Endothelial cell of umbilical vein (primary cell): ENCODE measurements around the gene GULP1. TPM values are rescaled to one million over a fixed set of nuclear protein-coding genes. Genes with fewer than 3 reads are reported as not detected.

Source experiments
- BruUV-seq: library from RNA; stranded (reverse); fragments of 400-500 nt; replicated peaks from 2 replicates; lab custom pipeline; 2021; lab: Mats Ljungman, UMichigan
- CTCF ChIA-PET: fragments of 300-600, 350-600 bp; sonication (Branson Sonifier 250); formaldehyde crosslinking; loops from one replicate; lab custom pipeline; 2021; ENCODE audit warnings: antibody characterized with exemption, inconsistent platforms; lab: Charles Lee
- POLR2A ChIA-PET: fragments of 300-600, 350-600 bp; sonication (Branson Sonifier 250); formaldehyde crosslinking; loops from one replicate; lab custom pipeline; 2021; ENCODE audit warnings: antibody characterized with exemption, inconsistent platforms; lab: Charles Lee
- DNase-seq: peaks from one replicate; pipeline ENCODE4 v3.0.0-alpha.2; 2011; ENCODE audit warnings: low read depth, low spot score
- FAIRE-seq: peaks from 2 replicates; lab custom pipeline; 2011; peaks lifted over from hg19 to GRCh38; lab: Jason Lieb, UNC
- H2AFZ ChIP-seq: 2 replicates; pipeline ENCODE4 v1.6.0; 2012; ENCODE audit warnings: low read depth, low read length, control low read depth, inconsistent platforms
- H3K27ac ChIP-seq: 2 replicates; pipeline ENCODE4 v1.5.1; 2011; ENCODE audit warnings: low read depth, mild to moderate bottlenecking, control low read depth, low read length, moderate library complexity; ENCODE audit not compliant: insufficient read depth
- H3K27me3 ChIP-seq, 2 experiments: 2 replicates each; pipeline versions ENCODE4 v1.6.0 to v1.6.1; 2011; ENCODE audit warnings: low read length in 2 of 2, mixed read lengths in 1 of 2; ENCODE audit not compliant: control insufficient read depth in 2 of 2, insufficient read depth in 2 of 2
- H3K36me3 ChIP-seq, 2 experiments: 2 replicates in 1 of 2; 3 replicates in 1 of 2; pipeline ENCODE4 v1.5.1; 2011; ENCODE audit warnings: low read length in 2 of 2, mild to moderate bottlenecking in 1 of 2, moderate library complexity in 1 of 2; ENCODE audit not compliant: control insufficient read depth in 2 of 2, insufficient read depth in 2 of 2; ENCODE audit errors: extremely low read depth in 1 of 2
- H3K4me1 ChIP-seq: 3 replicates; pipeline ENCODE4 v1.5.1; 2011; ENCODE audit warnings: mild to moderate bottlenecking, low read length; ENCODE audit not compliant: control insufficient read depth, insufficient read depth; ENCODE audit errors: extremely low read depth
- H3K4me2 ChIP-seq: 2 replicates; pipeline ENCODE4 v1.6.1; 2011; ENCODE audit warnings: low read length, control low read depth, mixed read lengths; ENCODE audit not compliant: insufficient read depth
- H3K4me3 ChIP-seq, 3 experiments: fragments of 200-600 bp in 1 of 3; sonication (generic), shearing (Covaris generic) in 1 of 3; replicated peaks in 1 of 3; 2 replicates each; pipeline ENCODE4 v1.5.1; 2011 to 2016; ENCODE audit warnings: control low read depth in 3 of 3, low read length in 3 of 3, mild to moderate bottlenecking in 2 of 3, inconsistent platforms in 1 of 3, low read depth in 1 of 3, moderate library complexity in 1 of 3; ENCODE audit not compliant: insufficient read depth in 1 of 3
- H3K79me2 ChIP-seq: 2 replicates; pipeline ENCODE4 v1.6.0; 2012; ENCODE audit warnings: low read length, inconsistent platforms; ENCODE audit not compliant: control insufficient read depth, insufficient read depth
- H3K9ac ChIP-seq: replicated peaks from 2 replicates; pipeline ENCODE3; 2011; ENCODE audit warnings: low read length, control low read depth; ENCODE audit not compliant: insufficient read depth; ENCODE audit errors: extremely low read depth
- H3K9me1 ChIP-seq: replicated peaks from 3 replicates; pipeline ENCODE4 v1.6.0; 2011; ENCODE audit warnings: mild to moderate bottlenecking, low read length; ENCODE audit not compliant: control insufficient read depth, insufficient read depth; ENCODE audit errors: extremely low read depth
- H3K9me3 ChIP-seq: replicated peaks from 2 replicates; pipeline ENCODE4 v1.5.1; 2012; ENCODE audit warnings: low read length, inconsistent platforms; ENCODE audit not compliant: control insufficient read depth, insufficient read depth
- H4K20me1 ChIP-seq: replicated peaks from 2 replicates; pipeline ENCODE3; 2011; ENCODE audit warnings: mild to moderate bottlenecking, low read length; ENCODE audit not compliant: control insufficient read depth, insufficient read depth; ENCODE audit errors: extremely low read depth
- EZH2 ChIP-seq: IDR thresholded peaks from 2 replicates; pipeline ENCODE4 v1.6.1; 2012; ENCODE audit warnings: borderline replicate concordance, low read depth, mild to moderate bottlenecking, moderate library complexity, low read length, inconsistent platforms; ENCODE audit not compliant: severe bottlenecking
- FOS ChIP-seq: IDR thresholded peaks from 2 replicates; pipeline ENCODE4 v1.6.1; 2011; ENCODE audit warnings: mild to moderate bottlenecking, low read length, moderate library complexity, borderline replicate concordance; ENCODE audit not compliant: insufficient read depth
- GATA2 ChIP-seq: IDR thresholded peaks from 2 replicates; pipeline ENCODE4 v1.7.0; 2011; ENCODE audit warnings: low read depth, mild to moderate bottlenecking, moderate library complexity, mixed read lengths, low read length; ENCODE audit not compliant: insufficient read length, insufficient read depth
- JUN ChIP-seq: IDR thresholded peaks from 2 replicates; pipeline ENCODE4 v1.6.1; 2011; ENCODE audit warnings: borderline replicate concordance, low read depth; ENCODE audit not compliant: insufficient read length, insufficient read depth
- MYC ChIP-seq: IDR thresholded peaks from one replicate; pipeline ENCODE4 v1.6.1; 2011; ENCODE audit warnings: mild to moderate bottlenecking, low read depth, low read length
- POLR2A ChIP-seq: IDR thresholded peaks from 2 replicates; pipeline ENCODE4 v1.6.1; 2012; ENCODE audit warnings: low read depth, mild to moderate bottlenecking, control low read depth, low read length
- POLR2AphosphoS5 ChIP-seq: IDR thresholded peaks from 2 replicates; pipeline ENCODE4 v1.6.1; 2012; ENCODE audit warnings: low read depth, mild to moderate bottlenecking, control low read depth, low read length, moderate library complexity; ENCODE audit not compliant: insufficient read depth
- dilution Hi-C: fragments of 300-500 bp; cut with MboI; formaldehyde crosslinking; loops from one replicate; pipeline ENCODE4 v1.15.0; 2019; ENCODE audit warnings: low sequenced_read_pairs; ENCODE audit not compliant: extremely low pct_ligation_motif_present
- intact Hi-C: fragments of 100-400 bp; cut with micrococcal nuclease; formaldehyde crosslinking; loops from one replicate; pipeline ENCODE4 v1.10.0; 2022
- polyA plus RNA-seq, 4 experiments: library from polyadenylated mRNA; depleted of rRNA in 3 of 4; stranded (reverse) in 3 of 4; unstranded in 1 of 4; fragments of >200 nt; gene quantifications; 2 replicates each; pipeline versions ENCODE4 v1.2.1 to v1.2.3, GENCODE V29; 2011 to 2012; ENCODE audit warnings: missing spikeins in 1 of 4
- total RNA-seq: library from RNA; stranded (reverse); gene quantifications from 2 replicates; pipeline ENCODE4 v1.2.3, GENCODE V29; 2021
- TF ChIP-seq, protein P1 (sequence below): IDR thresholded peaks from 2 replicates; pipeline ENCODE4 v1.6.1; 2011; ENCODE audit not compliant: insufficient read depth, insufficient read length
- TF ChIP-seq, protein P2 (sequence below), 2 donors: IDR thresholded peaks; 1 replicate in 1 of 2; 2 replicates in 1 of 2; pipeline ENCODE4 v1.5.1; 2011; ENCODE audit warnings: low read length in 2 of 2, mild to moderate bottlenecking in 2 of 2, moderate library complexity in 2 of 2, control low read depth in 1 of 2, inconsistent platforms in 1 of 2, low read depth in 1 of 2; ENCODE audit not compliant: insufficient read depth in 1 of 2; ENCODE audit errors: extremely low read depth in 1 of 2

Gene GULP1
- total and polyA plus RNA-seq, 2 donors (not counting 3 experiments of a cell fraction or from before 2014, with no cell fraction given), result 24.4 to 53.8 TPM

DNA sequence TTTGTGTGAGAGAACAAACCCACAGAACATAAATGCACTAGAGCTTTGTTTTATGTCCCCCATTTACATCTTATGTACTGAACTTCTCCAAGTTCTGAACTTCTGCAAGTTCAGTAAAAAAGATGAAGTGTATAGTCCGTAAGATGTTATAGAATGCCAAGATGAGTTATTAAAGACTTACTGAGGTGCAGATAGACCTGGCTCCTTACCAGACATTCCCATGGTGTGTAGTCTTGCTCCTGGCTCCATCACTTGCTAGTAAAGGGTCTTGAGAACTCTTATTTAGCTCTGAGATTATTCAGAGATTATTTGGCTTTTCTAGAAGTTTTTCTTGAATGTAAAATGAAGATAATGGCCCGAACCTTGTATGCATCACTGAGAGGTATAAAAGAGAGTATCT, 16.8 kb downstream of the GULP1 start:
- Histone ChIP-seq H4K20me1 (no peaks in the 10 kb centered on the region), H3K27me3 (no peaks in the 10 kb centered on the region), H3K4me3 (no peak overlapping the region), H2AFZ (no peak overlapping the region), H3K9ac (no peak overlapping the region), H3K4me2 (no peak overlapping the region), H3K9me3 (no peaks in the 10 kb centered on the region), H3K27ac (no peak overlapping the region), H3K36me3 (no peaks in the 10 kb centered on the region), H3K79me2 (peaks cover 44% of the 10 kb centered on the region), H3K9me1 (no peaks in the 10 kb centered on the region), H3K4me1 (peaks cover 45% of the 10 kb centered on the region)
- no TSS peak for BruUV-seq
- ChIA-PET CTCF (interaction anchor here (1.4 to 2.6 kb wide), 3 partner anchors 11 to 16 kb away, joined by 3 to 10 read pairs (median 8); partner anchors contain the start of gene GULP1), POLR2A (no interaction called here)
- dilution Hi-C loops (no loop called here), intact Hi-C loops (no loop called here)
- no peak for DNase-seq
- TF ChIP-seq EZH2, result no peak
- no peak for TF ChIP-seq FOS
- TF ChIP-seq, protein P1, sequence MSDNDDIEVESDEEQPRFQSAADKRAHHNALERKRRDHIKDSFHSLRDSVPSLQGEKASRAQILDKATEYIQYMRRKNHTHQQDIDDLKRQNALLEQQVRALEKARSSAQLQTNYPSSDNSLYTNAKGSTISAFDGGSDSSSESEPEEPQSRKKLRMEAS, result no peak
- TF ChIP-seq GATA2, result no peak
- no peak for TF ChIP-seq POLR2A
- TF ChIP-seq JUN, result no peak
- TF ChIP-seq POLR2AphosphoS5, result no peak
- TF ChIP-seq, protein P2, sequence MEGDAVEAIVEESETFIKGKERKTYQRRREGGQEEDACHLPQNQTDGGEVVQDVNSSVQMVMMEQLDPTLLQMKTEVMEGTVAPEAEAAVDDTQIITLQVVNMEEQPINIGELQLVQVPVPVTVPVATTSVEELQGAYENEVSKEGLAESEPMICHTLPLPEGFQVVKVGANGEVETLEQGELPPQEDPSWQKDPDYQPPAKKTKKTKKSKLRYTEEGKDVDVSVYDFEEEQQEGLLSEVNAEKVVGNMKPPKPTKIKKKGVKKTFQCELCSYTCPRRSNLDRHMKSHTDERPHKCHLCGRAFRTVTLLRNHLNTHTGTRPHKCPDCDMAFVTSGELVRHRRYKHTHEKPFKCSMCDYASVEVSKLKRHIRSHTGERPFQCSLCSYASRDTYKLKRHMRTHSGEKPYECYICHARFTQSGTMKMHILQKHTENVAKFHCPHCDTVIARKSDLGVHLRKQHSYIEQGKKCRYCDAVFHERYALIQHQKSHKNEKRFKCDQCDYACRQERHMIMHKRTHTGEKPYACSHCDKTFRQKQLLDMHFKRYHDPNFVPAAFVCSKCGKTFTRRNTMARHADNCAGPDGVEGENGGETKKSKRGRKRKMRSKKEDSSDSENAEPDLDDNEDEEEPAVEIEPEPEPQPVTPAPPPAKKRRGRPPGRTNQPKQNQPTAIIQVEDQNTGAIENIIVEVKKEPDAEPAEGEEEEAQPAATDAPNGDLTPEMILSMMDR (IDR thresholded peaks at IDR 0.05; ENCODE audit: extremely low read depth in 1 of 2, insufficient read depth in 1 of 2, low read depth in 1 of 2, low read length in 2 of 2), result no peak
- no peak for TF ChIP-seq MYC
- no peak for FAIRE-seq
